ENCODE measurements around the gene LNX1. TPM values are rescaled to one million over a fixed set of nuclear protein-coding genes. Genes with fewer than 3 reads are reported as not detected.
A peak's percentile ranks its signal among the peaks of the same experiment; 100 is the strongest.
"Not testable (repeated sequence)": the region's sequence is repeated elsewhere in the genome, so short reads cannot be mapped to it uniquely, and the experiment has no call there.

The LNX1 gene
- total RNA-seq, 1 donor from 2014 or later = 35.3 TPM

- peak; percentile 65 for DNase-seq (ENCODE audit: low read depth)
Measured at GRCh38 chr4:53465891-53466290, 125.4 kb downstream of the LNX1 start.

- DNase-seq (ENCODE audit: low read depth) = peak; percentile 65
Measured at GRCh38 chr4:53465281-53465680, 126.0 kb downstream of the LNX1 start.

DNA sequence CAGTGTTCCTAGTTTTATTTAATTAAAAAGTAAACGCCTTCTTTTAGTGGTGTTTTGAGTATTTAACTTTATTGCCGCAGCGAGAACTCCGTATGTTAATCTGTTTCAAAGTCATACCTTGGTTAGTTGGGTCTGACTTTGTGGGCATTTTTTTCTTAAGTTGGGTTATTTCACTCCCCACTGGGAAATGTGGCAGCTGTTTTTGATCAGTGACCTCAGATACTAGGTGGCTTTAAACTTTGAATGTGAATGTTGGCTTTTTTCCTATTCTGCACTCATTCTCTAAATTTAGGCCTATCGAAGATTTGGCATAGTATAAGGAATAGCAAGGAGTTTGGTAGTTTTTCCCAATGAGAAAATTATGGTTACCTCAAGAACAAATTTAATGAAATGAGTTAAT lies 127.9 kb downstream of the LNX1 start:
- DNase-seq (ENCODE audit: low read depth) = peak; percentile 70

- DNase-seq (ENCODE audit: low read depth) = no peak
Measured at GRCh38 chr4:53461244-53461643, 130.0 kb downstream of the LNX1 start.

DNA sequence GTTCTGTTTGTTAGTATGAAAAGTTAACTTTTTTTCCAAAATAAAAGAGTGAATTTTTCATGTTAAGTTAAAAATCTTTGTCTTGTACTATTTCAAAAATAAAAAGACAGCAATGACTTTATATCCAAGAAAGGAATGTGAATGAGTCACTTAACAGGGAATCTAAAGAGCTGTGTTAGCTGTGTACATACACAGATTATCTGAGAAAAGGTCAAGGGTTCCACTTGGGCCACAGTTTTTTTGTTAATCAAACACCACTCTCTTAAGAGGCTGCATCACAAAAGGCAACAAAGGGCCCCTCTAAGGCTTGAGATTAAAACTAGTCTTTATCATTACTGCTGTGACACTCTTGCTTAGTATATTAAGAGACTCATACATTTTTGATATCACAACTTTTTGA lies 131.7 kb downstream of the LNX1 start:
- DNase-seq (ENCODE audit: low read depth) = no peak

DNA sequence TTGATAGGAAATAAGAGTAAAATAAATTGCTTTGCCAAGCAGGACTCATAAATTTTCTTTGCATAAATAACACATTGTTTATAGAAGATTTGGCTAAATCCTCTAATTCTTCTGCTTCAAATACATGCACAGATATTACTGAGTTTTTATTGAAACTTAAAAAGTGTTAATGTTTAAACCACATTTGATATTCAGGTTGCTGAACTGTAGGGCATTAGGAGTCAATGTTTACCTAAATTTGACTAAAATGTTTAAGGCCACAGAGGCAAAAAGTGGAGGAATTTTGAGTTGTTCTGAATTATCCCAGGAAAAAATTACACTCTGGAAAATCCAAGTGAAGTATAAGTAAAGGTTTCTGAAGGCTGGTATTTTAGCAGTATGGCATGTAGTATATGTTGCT lies 135.1 kb downstream of the LNX1 start:
- DNase-seq (ENCODE audit: low read depth) = no peak

GRCh38 chr4:53455766-53456165 lies 135.5 kb downstream of the LNX1 start:
- no peak for DNase-seq (ENCODE audit: low read depth)

DNA sequence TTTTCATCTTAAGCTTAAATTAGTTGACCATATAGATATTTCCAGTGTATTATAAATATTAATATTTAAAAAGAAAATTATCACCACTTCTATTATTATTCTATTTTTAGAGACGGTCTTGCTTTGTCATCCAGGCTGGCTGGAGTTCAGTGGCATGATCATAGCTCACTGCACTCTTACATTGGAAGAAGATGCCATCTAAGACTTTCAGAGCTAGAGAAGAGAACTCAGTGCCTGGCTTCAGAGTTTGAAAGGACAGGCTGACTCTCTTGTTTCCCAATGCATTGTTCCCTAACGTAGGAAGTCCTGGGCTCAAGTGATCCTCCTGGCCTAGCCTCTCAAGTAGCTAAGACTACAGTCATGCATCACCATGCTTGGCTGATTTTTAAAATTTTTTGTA lies 137.9 kb downstream of the LNX1 start:
- DNase-seq (ENCODE audit: low read depth) = peak; percentile 62

GRCh38 chr4:53450773-53451172 lies 140.5 kb downstream of the LNX1 start:
- peak; percentile 7 for DNase-seq (ENCODE audit: low read depth)

GRCh38 chr4:53444954-53445353 lies 146.3 kb downstream of the LNX1 start:
- no peak for DNase-seq (ENCODE audit: low read depth)

DNA sequence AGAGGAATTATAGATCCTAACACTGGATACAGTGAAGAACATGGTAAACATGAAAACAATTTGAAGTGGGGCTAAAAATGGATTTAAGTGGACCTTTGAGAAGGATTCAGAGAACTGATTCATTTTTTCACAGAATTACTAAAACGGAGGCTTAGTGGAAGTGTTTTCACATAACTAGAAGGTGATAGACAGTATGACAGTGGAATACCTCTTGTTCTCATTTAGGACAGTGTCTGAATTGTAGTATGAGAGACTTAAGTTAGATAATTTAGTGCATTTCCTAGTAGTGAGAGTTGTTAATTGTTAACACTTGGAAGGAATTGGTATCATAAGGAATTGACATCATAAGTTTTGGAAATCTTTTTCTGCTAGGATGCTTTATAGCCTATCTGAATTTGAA lies 149.7 kb downstream of the LNX1 start:
- no peak for DNase-seq (ENCODE audit: low read depth)

DNA sequence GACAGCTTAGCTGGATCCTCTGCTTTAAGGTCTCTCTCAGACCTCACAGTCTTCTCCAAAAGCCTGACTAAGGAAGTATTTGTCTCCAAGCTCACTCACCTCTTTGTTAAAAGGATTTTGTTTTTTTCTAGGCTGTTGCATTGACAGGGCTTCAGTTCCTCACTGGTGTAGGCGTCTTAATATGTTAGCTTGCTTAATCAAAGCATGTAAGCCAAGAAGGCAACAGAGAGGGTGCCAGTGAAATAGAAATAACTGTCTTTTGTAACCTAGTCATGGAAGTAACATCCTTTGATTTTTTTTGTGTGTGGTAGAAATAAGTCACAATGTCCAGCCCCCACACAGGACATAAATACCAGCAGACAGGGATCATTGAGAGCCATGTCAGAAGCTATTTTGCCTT lies 155.0 kb downstream of the LNX1 start:
- DNase-seq (ENCODE audit: low read depth) = no peak

DNA sequence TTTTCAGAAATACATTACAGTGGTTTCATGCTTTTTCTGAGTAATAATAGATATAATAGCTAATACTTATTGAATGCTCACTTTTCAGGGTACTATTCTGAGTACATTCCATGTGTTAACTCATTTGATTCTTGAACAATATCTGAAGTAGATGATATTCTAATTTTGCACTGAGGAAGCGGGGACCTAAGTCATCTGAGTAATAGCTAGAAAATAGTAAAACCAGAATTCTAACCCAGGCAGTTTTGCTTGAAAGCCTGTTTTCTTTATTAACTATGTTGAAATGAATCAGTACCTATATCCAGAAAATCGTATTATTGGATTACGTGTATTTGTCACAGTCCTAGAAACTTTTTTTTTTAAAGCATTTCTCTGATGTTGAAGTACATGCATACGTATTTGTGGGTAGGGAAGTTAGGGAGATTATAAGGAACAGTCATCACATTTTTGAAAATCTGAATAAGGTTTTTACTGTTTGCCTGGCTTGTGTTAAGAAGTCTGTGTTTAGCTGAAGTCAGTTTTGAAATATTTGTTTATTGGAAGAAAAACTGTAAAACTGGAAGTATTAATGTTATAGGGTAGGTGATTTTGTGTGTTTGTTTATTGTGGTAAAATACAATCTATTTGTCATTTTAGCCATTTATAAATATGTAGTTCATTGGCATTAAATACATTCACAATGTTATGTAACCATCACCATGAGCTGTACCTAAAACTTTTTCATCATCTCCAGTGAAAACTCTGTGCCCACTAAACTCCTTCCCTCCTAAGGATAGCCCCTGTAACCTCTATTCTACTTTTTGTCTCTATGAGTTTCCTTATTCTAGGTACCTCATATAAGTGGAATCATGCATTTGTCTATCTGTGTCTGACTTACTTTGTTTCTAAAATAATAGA lies 158.5 kb downstream of the LNX1 start:
- DNase-seq (ENCODE audit: low read depth) = no peak

DNA sequence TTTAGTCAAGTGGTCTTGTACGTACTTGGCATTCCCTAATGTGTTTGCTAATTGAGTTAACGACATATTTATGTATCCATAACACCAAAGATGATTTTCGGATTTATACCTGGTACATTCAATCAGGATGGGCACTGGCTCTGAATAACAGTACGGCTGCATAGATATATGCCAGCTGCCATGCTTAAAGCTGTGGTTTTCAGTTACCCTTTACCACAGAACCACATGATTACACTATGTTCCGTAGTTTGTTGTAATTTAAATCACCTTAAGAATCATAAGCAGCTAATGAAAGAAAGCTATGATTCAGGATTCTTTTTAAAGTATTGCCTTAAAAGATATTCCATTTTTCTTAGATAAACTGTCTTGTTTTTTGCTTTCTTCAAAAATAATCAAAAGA lies 160.2 kb downstream of the LNX1 start:
- peak; percentile 23 for DNase-seq (ENCODE audit: low read depth)

GRCh38 chr4:53427366-53427765 lies 163.9 kb downstream of the LNX1 start:
- no peak for DNase-seq (ENCODE audit: low read depth)

DNA sequence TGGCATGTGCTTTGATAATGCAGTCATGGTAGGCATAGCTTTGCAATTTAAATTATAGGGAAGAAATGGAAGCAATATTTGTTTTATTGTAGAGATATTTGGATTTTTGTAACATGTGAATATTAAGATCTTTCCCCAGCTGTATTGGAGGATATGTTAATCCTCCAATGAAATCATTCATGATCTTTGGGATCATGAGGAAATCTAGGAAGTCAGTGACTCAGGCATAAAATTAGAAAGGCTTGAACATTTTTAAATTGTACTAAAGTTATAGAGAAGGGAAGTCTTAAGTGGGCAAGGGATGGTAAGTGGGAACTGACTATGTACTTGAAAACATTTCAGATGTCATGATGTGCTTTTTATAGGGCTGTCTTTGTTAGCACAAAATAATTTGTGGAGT lies 167.0 kb downstream of the LNX1 start:
- DNase-seq (ENCODE audit: low read depth) = no peak

GRCh38 chr4:53422367-53422766 lies 168.9 kb downstream of the LNX1 start:
- no peak for DNase-seq (ENCODE audit: low read depth)

- no peak for DNase-seq (ENCODE audit: low read depth)
Measured at GRCh38 chr4:53421791-53422190, 169.5 kb downstream of the LNX1 start.

DNA sequence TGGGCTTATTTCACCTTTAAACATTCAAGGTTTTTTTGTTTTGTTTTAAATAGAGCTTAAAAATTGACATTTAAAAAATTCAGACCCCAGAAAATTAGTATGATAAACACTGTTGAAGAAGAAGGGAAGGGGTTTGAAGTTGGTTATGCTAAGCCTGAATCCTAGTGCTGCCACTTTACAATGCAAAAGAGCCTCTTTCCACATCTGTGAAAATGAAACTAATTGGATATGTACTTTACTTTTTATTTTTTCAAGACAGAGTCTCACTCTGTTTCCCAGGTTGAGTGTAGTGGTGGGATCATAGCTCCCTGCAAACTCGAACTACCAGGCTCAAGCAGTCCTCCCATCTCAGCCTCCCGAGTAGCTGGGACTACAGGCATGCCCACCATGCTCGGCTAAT lies 172.1 kb downstream of the LNX1 start:
- DNase-seq (ENCODE audit: low read depth) = no peak

DNA sequence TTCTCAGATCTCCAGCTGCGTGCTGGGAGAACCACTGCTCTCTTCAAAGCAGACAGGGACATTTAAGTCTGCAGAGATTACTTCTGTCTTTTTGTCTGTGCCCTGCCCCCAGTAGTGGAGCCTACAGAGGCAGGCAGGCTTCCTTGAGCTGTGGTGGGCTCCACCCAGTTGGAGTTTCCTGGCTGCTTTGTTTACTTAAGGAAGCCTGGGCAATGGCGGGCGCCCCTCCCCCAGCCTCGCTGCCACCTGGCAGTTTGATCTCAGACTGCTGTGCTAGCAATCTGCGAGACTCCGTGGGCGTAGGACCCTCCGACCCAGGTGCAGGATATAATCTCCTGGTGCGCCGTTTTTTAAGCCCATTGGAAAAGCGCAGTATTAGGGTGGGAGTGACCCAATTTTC lies 181.8 kb downstream of the LNX1 start:
- not testable (repeated sequence) for DNase-seq (ENCODE audit: low read depth)
